ENCODE results near the gene RPN2.

The RPN2 gene

GRCh38 chr20:37270576-37271420 is 91.7 kb downstream of the RPN2 start:
- DNase-seq: no peak

- no peak for DNase-seq
These were observed 92.3 kb downstream of the RPN2 start for GRCh38 chr20:37271421-37271768.

- DNase-seq: no peak
These were observed 94.9 kb downstream of the RPN2 start for GRCh38 chr20:37273988-37274387.

- no peak for DNase-seq
These were observed 95.9 kb downstream of the RPN2 start for GRCh38 chr20:37274851-37275524.

GRCh38 chr20:37276494-37277252 is 97.5 kb downstream of the RPN2 start:
- no peak for DNase-seq

GRCh38 chr20:37277253-37277593 is 98.1 kb downstream of the RPN2 start:
- no peak for DNase-seq

- DNase-seq: no peak
These were observed 99.9 kb downstream of the RPN2 start for GRCh38 chr20:37278966-37279590.

- no peak for DNase-seq
These were observed 100.7 kb downstream of the RPN2 start for GRCh38 chr20:37279820-37280219.

- no peak for DNase-seq
These were observed 101.3 kb downstream of the RPN2 start for GRCh38 chr20:37280403-37280802.

GRCh38 chr20:37282556-37282955 is 103.4 kb downstream of the RPN2 start:
- DNase-seq: no peak

- no peak for DNase-seq
These were observed 104.5 kb downstream of the RPN2 start for GRCh38 chr20:37283530-37284195.

GRCh38 chr20:37284691-37285161 is 105.6 kb downstream of the RPN2 start:
- DNase-seq: no peak

- DNase-seq: no peak
These were observed 106.7 kb downstream of the RPN2 start for GRCh38 chr20:37285664-37286374.

GRCh38 chr20:37288091-37288490 is 109.0 kb downstream of the RPN2 start:
- DNase-seq: no peak

GRCh38 chr20:37290158-37290810 is 111.2 kb downstream of the RPN2 start:
- no peak for DNase-seq

Data from stimulated activated CD8-positive, alpha-beta memory T cell treated with anti-CD3 and anti-CD28 coated beads, Interleukin-4, amount 100 ng/mL, for 48 hours (primary cell).